ENCODE measurements around the gene ATP5PO.

- no peak for TF ChIP-seq NFIC (IDR thresholded peaks at IDR 0.05; ENCODE audit: borderline replicate concordance)
- no peak for TF ChIP-seq YY1 (IDR thresholded peaks at IDR 0.05; ENCODE audit: low read depth)
- no peak for TF ChIP-seq CTCF (IDR thresholded peaks at IDR 0.05)
- TF ChIP-seq FOXJ3 (CRISPR knock-in tag; IDR thresholded peaks at IDR 0.05): no peak
- TF ChIP-seq NRF1 (IDR thresholded peaks at IDR 0.05; ENCODE audit: low read depth, low read length): no peak
- TF ChIP-seq POLR2AphosphoS5 (IDR thresholded peaks at IDR 0.05; ENCODE audit: low read depth, low read length): no peak
- no peak for TF ChIP-seq RAD21 (IDR thresholded peaks at IDR 0.05; ENCODE audit: low read length)
- TF ChIP-seq EP300 (IDR thresholded peaks at IDR 0.05; ENCODE audit: borderline replicate concordance in 1 of 2, low read depth in 1 of 2, low read length in 1 of 2): no peak
- no peak for TF ChIP-seq JUND (IDR thresholded peaks at IDR 0.05)
- TF ChIP-seq CHD2 (IDR thresholded peaks at IDR 0.05; ENCODE audit: low read length, partially characterized antibody): no peak
- no peak for TF ChIP-seq MAX (IDR thresholded peaks at IDR 0.05; ENCODE audit: low read depth)
- TF ChIP-seq TCF12 (IDR thresholded peaks at IDR 0.05): no peak
- TF ChIP-seq MXI1 (IDR thresholded peaks at IDR 0.05; ENCODE audit: low read depth, low read length): no peak
- TF ChIP-seq RXRA (IDR thresholded peaks at IDR 0.05; ENCODE audit: borderline replicate concordance, low read depth): no peak
Measured at GRCh38 chr21:33962290-33962689, 46.7 kb upstream of the ATP5PO start.

Measured in SK-N-SH (cell line).